B cell (primary cell): Measurements from ENCODE around the gene LMAN1L. TPM values are rescaled to one million over a fixed set of nuclear protein-coding genes. Genes with fewer than 3 reads are reported as not detected.

Experiments
- ATAC-seq: fragments of 200-7000 bp; cut with Tn5 transposase; one replicate; pipeline ENCODE4 v1.10.0; 2021; ENCODE audit warnings: low read depth, mild to moderate bottlenecking, moderate number of reproducible peaks, moderate library complexity
- CTCF ChIA-PET: fragments of 350-600 bp; sonication (Branson Sonifier 250); formaldehyde crosslinking; loops from one replicate; lab custom pipeline; 2021; ENCODE audit warnings: antibody characterized with exemption, inconsistent platforms; lab: Charles Lee
- POLR2A ChIA-PET: fragments of 350-600 bp; sonication (Branson Sonifier 250); formaldehyde crosslinking; loops from one replicate; lab custom pipeline; 2021; ENCODE audit warnings: antibody characterized with exemption; lab: Charles Lee
- DNase-seq: peaks from one replicate; pipeline ENCODE4 v3.0.0; 2013
- H2AFZ ChIP-seq: 2 replicates; pipeline ENCODE4 v1.6.1; 2012; ENCODE audit warnings: mild to moderate bottlenecking, low read depth, low read length; ENCODE audit not compliant: insufficient read depth, poor library complexity, severe bottlenecking
- H3K27ac ChIP-seq, 2 donors: 1 replicate in 1 of 2; 2 replicates in 1 of 2; pipeline ENCODE4 v1.5.1; 2012 to 2013; ENCODE audit warnings: low read length in 2 of 2, mild to moderate bottlenecking in 2 of 2, moderate library complexity in 1 of 2
- H3K27me3 ChIP-seq, 4 experiments: fragments of 200-600 bp in 1 of 4; sonication (generic) in 1 of 4; replicated peaks in 1 of 4; 1 replicate in 2 of 4; 2 replicates in 2 of 4; pipeline versions ENCODE4 v1.6.1 to v1.7.0; 2013 to 2016; ENCODE audit warnings: low read length in 3 of 4, mild to moderate bottlenecking in 2 of 4, mixed read lengths in 1 of 4, moderate library complexity in 1 of 4; ENCODE audit not compliant: insufficient read depth in 4 of 4, control insufficient read depth in 3 of 4; ENCODE audit errors: control extremely low read depth in 1 of 4
- H3K36me3 ChIP-seq, 2 experiments: replicated peaks in 1 of 2; 1 replicate in 1 of 2; 2 replicates in 1 of 2; pipeline versions ENCODE4 v1.6.1 to v1.7.1; 2013; ENCODE audit warnings: low read length in 1 of 2; ENCODE audit not compliant: insufficient read depth in 2 of 2, control insufficient read depth in 1 of 2; ENCODE audit errors: control extremely low read depth in 1 of 2, extremely low read depth in 1 of 2
- H3K4me1 ChIP-seq, 2 donors: fragments of 200-600 bp in 1 of 2; sonication (generic) in 1 of 2; 1 replicate in 1 of 2; 2 replicates in 1 of 2; pipeline versions ENCODE4 v1.5.1 to v1.6.1; 2013 to 2017; ENCODE audit warnings: low read length in 2 of 2; ENCODE audit not compliant: control insufficient read depth in 2 of 2, insufficient read depth in 2 of 2
- H3K4me2 ChIP-seq: replicated peaks from 2 replicates; pipeline ENCODE3; 2012; ENCODE audit warnings: mild to moderate bottlenecking, low read depth, low read length; ENCODE audit not compliant: poor library complexity, severe bottlenecking
- H3K4me3 ChIP-seq, 5 experiments: fragments of 200-600 bp in 1 of 5; sonication (generic) in 1 of 5; 1 replicate in 3 of 5; 2 replicates in 2 of 5; pipeline versions ENCODE4 v1.5.1 to v1.7.0; 2011 to 2016; ENCODE audit warnings: low read length in 4 of 5, mild to moderate bottlenecking in 4 of 5, low read depth in 2 of 5, control low read depth in 1 of 5, moderate library complexity in 1 of 5; ENCODE audit not compliant: insufficient read depth in 1 of 5; ENCODE audit errors: control extremely low read depth in 1 of 5, extremely low read depth in 1 of 5
- H3K79me2 ChIP-seq: fragments of 200-600 bp; sonication (generic); one replicate; pipeline ENCODE4 v1.6.0; 2016; ENCODE audit warnings: low read length; ENCODE audit not compliant: control insufficient read depth, insufficient read depth
- H3K9ac ChIP-seq: fragments of 200-600 bp; sonication (generic); 2 replicates; pipeline ENCODE4 v1.6.1; 2017; ENCODE audit warnings: mild to moderate bottlenecking, low read length, moderate library complexity
- H3K9me3 ChIP-seq, 3 donors: one replicate each; pipeline versions ENCODE4 v1.6.1 to v1.7.1; 2013; ENCODE audit warnings: low read length in 2 of 3; ENCODE audit not compliant: control insufficient read depth in 2 of 3, insufficient read depth in 1 of 3; ENCODE audit errors: control extremely low read depth in 1 of 3
- H4K20me1 ChIP-seq: 2 replicates; pipeline ENCODE4 v1.6.0; 2012; ENCODE audit warnings: mild to moderate bottlenecking, low read length; ENCODE audit not compliant: insufficient read depth, control insufficient read depth, poor library complexity, severe bottlenecking
- H3K27ac Mint-ChIP-seq: one replicate; pipeline ENCODE4 v1.8.0; 2021; ENCODE audit warnings: mixed read lengths
- H3K27me3 Mint-ChIP-seq: one replicate; pipeline ENCODE4 v1.8.0; 2021; ENCODE audit warnings: mixed read lengths
- H3K4me1 Mint-ChIP-seq: one replicate; pipeline ENCODE4 v1.8.0; 2021; ENCODE audit warnings: mixed read lengths
- H3K4me3 Mint-ChIP-seq: one replicate; pipeline ENCODE4 v1.8.0; 2021; ENCODE audit warnings: mixed read lengths
- H3K9me3 Mint-ChIP-seq: one replicate; pipeline ENCODE4 v1.8.0; 2022; ENCODE audit warnings: mixed read lengths; ENCODE audit not compliant: insufficient read depth
- CTCF ChIP-seq: fragments of 200-600 bp; IDR thresholded peaks from one replicate; pipeline ENCODE4 v1.8.0; 2022; ENCODE audit warnings: antibody characterized with exemption, mild to moderate bottlenecking
- EZH2 ChIP-seq: IDR thresholded peaks from 2 replicates; pipeline ENCODE4 v1.6.1; 2012; ENCODE audit warnings: borderline replicate concordance, low read depth, mild to moderate bottlenecking, moderate library complexity, low read length; ENCODE audit not compliant: insufficient read depth, poor library complexity, severe bottlenecking
- WGBS: methylation state at CpG from one replicate; pipeline ENCODE4 v1.1.5; 2013; ENCODE audit warnings: missing lambda C conversion rate; ENCODE audit not compliant: insufficient coverage; 5-methylcytosine and 5-hydroxymethylcytosine counted together
- intact Hi-C: fragments of 100-400 bp; cut with micrococcal nuclease; formaldehyde crosslinking; loops from one replicate; pipeline ENCODE4 v1.10.0; 2022
- polyA plus RNA-seq: library from polyadenylated mRNA; depleted of rRNA; stranded (reverse); fragments of >200 nt; gene quantifications from 2 replicates; pipeline ENCODE4 v1.2.3, GENCODE V29; 2012
- total RNA-seq, 2 donors: library from RNA; stranded (reverse); fragments of 120-200 nt in 1 of 2; gene quantifications; 1 replicate in 1 of 2; 2 replicates in 1 of 2; pipeline versions ENCODE4 v1.2.3 to v1.2.4, GENCODE V29; 2013 to 2022

Gene LMAN1L
- total and polyA plus RNA-seq, 2 donors (not counting 1 experiment from before 2014, with no cell fraction given), result 0.60 to 1.1 TPM

- DNase-seq, result no peak
- intact Hi-C loops, result no loop called here
These were observed 58.0 kb downstream of the LMAN1L start for GRCh38 chr15:74870436-74871215.

More at GRCh38 chr15:74870436-74871215, 58.0 kb downstream of the LMAN1L start:
- H3K27ac ChIP-seq, result peak overlapping the region; percentile 6 to 68
- peak overlapping the region; percentile 55 for H3K4me2 ChIP-seq
- peaks cover 0 to 18% of the 10 kb centered on the region in 2 experiments for H3K36me3 ChIP-seq
- no peak for TF ChIP-seq CTCF
- no peak for TF ChIP-seq EZH2
- peak overlapping the region; percentile 26 for H3K9ac ChIP-seq
- ATAC-seq, result no peak
- H3K4me1 Mint-ChIP-seq, result peaks cover 67% of the 10 kb centered on the region
- H2AFZ ChIP-seq, result no peak overlapping the region
- ChIA-PET POLR2A (interaction anchor here (0.6 to 1.2 kb wide), 4 partner anchors 11 to 93 kb away, joined by 3 to 5 read pairs (median 4); partner anchors contain the start of gene ULK3), CTCF (interaction anchor here (0.7 to 7.3 kb wide), 10 partner anchors 12 to 102 kb away, joined by 3 to 40 read pairs (median 4); partner anchors contain the start of gene ULK3)
- H3K27ac Mint-ChIP-seq, result peak overlapping the region; percentile 70
- H3K4me3 Mint-ChIP-seq, result peak overlapping the region; percentile 75
- H3K9me3 ChIP-seq, result no peaks in the 10 kb centered on the region
- H3K9me3 Mint-ChIP-seq, result no peaks in the 10 kb centered on the region
- H3K4me1 ChIP-seq, result peaks cover 50 to 65% of the 10 kb centered on the region in 2 donors
- H4K20me1 ChIP-seq, result peaks cover 64% of the 10 kb centered on the region
- no peaks in the 10 kb centered on the region for H3K27me3 Mint-ChIP-seq
- H3K27me3 ChIP-seq, result no peaks in the 10 kb centered on the region
- WGBS, result 15% methylated on average over 3 of the region's 6 CpGs
- peaks cover 75% of the 10 kb centered on the region for H3K79me2 ChIP-seq
- peak overlapping the region in 1 of 5 experiments; percentile 14 for H3K4me3 ChIP-seq
